ENCODE results near the gene PDGFRB.

- TF ChIP-seq CTCF (IDR thresholded peaks at IDR 0.05) (no peak), POLR2A (IDR thresholded peaks at IDR 0.05) (no peak), EP300 (IDR thresholded peaks at IDR 0.05) (no peak)
These were observed 35.3 kb upstream of the PDGFRB start for GRCh38 chr5:150190987-150191386.

All from ovary (tissue), 3 donors.